ENCODE measurements around the gene GRAMD1B. TPM values are rescaled to one million over a fixed set of nuclear protein-coding genes. Genes with fewer than 3 reads are reported as not detected.

GRAMD1B gene
- total RNA-seq, 4 donors from 2014 or later = 0.61 to 1.7 (median 1.1) TPM

DNA sequence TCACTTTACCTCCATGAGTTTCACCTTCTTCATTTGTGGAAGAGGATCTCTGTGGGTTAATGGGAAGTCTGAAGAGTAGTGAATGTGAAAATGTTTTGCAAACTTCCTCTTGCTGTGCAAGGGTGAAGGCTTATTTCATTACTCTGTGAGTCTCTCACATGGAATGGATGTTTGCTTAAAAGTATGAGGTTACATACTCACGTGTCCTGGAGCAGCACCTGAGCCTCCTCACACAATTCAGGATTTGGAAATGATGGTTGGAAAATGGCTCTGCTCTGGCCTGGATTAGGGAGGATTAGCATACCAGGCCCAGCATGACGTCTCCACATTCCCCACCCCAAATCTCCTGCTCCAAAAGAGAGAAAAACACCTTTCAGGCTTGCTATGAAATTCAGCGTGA is 4.8 kb downstream of the GRAMD1B start:
- no peak for TF ChIP-seq POLR2A (IDR thresholded peaks at IDR 0.05)
- TF ChIP-seq CTCF (IDR thresholded peaks at IDR 0.05) = no peak
- no peaks in the 10 kb centered on the region for H3K9me3 ChIP-seq
- no peaks in the 10 kb centered on the region for H3K36me3 ChIP-seq
- no peak overlapping the region for H3K27ac ChIP-seq
- H3K4me1 ChIP-seq = peaks cover 10 to 24% (median 12%) of the 10 kb centered on the region in 3 donors
- no peak overlapping the region for H3K4me3 ChIP-seq
- peaks cover 0 to 67% (median 0%) of the 10 kb centered on the region in 4 donors for H3K27me3 ChIP-seq
- no peak for DNase-seq
- intact Hi-C loops (cut with DNase I) = no loop called here
- WGBS, 2 donors = 60 to 64% methylated on average over 3 of the region's 3 CpGs

DNA sequence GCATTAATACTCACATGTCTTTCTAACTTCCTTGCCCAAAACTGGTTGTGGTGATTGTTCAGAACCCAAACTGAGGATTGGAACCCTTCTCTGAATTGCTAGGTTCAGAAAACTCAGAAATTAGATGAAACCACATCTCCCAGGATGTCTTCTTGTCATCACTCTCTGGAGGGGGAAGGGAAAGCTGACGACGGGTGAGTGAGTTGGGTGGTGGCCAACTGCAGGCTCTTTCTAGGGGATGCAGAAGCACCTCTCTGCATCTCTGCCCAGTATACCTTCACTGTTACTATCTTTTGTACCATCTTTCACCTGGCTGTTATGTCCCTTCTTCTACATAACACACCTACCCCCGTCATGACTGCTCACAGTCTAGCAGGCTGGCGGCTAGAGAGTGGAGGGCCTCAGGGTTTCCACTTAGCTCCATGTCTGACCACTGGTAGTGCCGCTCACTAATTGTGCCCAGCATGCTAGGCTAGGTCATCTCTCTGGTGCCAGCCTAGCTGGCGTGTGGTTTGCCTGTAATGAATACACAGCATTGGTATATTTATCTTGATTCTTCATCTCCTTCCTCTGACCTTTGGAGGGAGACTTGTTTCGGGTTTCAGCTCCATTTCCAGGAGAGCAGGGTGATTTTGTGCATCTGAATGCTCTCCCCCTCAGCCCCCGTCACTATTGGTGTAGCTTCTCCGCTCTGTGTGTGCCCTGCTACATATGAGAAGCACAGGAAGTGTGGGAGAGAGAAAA is 7.3 kb downstream of the GRAMD1B start:
- DNase-seq = no peak
- WGBS, 2 donors = 84 to 85% methylated on average over 7 to 9 of the region's 9 CpGs
- no peak overlapping the region for H3K4me3 ChIP-seq
- no peak overlapping the region for H3K27ac ChIP-seq
- intact Hi-C loops (cut with DNase I) = no loop called here
- H3K9me3 ChIP-seq = no peaks in the 10 kb centered on the region
- H3K4me1 ChIP-seq = peaks cover 0 to 10% (median 0%) of the 10 kb centered on the region in 3 donors
- H3K27me3 ChIP-seq = peaks cover 0 to 56% (median 0%) of the 10 kb centered on the region in 4 donors
- no peak for TF ChIP-seq POLR2A (IDR thresholded peaks at IDR 0.05)
- no peak for TF ChIP-seq CTCF (IDR thresholded peaks at IDR 0.05)
- H3K36me3 ChIP-seq = no peaks in the 10 kb centered on the region

- Histone ChIP-seq H3K36me3 (no peaks in the 10 kb centered on the region), H3K27me3 (peaks cover 0 to 49% (median 0%) of the 10 kb centered on the region in 4 donors), H3K4me1 (peaks cover 0 to 10% (median 0%) of the 10 kb centered on the region in 3 donors), H3K9me3 (no peaks in the 10 kb centered on the region), H3K4me3 (no peak overlapping the region), H3K27ac (no peak overlapping the region)
- intact Hi-C loops (cut with DNase I) = no loop called here
- no peak for TF ChIP-seq CTCF (IDR thresholded peaks at IDR 0.05)
- TF ChIP-seq POLR2A (IDR thresholded peaks at IDR 0.05) = no peak
- no peak for DNase-seq
- 26 to 51% methylated on average over 7 of the region's 7 CpGs for WGBS, 2 donors
Observed at GRCh38 chr11:123438131-123438627, 8.1 kb downstream of the GRAMD1B start.

DNA sequence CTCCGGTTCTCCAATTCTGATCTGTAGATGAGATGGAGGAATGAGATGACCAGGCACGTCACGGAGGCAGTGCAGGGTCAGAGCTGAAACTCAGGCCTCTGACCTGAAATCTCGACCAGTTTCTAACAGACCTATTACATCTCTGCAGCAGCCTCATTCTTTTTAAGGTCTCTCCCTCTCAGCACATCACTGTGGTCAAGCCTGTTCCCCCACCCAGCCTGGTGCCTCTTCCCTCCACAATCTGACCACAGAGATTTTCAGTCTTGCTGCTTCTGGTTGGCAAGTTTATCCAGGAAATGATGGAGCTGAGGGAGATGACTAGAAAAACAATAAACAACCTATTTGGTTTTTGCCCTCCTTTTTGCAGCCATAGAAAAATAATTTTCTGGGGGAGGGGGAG is 9.5 kb downstream of the GRAMD1B start:
- 81 to 83% methylated on average over 4 of the region's 4 CpGs for WGBS, 2 donors
- H3K4me1 ChIP-seq = peaks cover 0 to 10% (median 0%) of the 10 kb centered on the region in 3 donors
- DNase-seq = no peak

More for the DNA sequence above, 9.5 kb downstream of the GRAMD1B start:
- H3K27ac ChIP-seq = no peak overlapping the region
- TF ChIP-seq CTCF (IDR thresholded peaks at IDR 0.05) (no peak), POLR2A (IDR thresholded peaks at IDR 0.05) (no peak)
- H3K27me3 ChIP-seq = peaks cover 0 to 47% (median 0%) of the 10 kb centered on the region in 4 donors
- no peaks in the 10 kb centered on the region for H3K36me3 ChIP-seq
- H3K4me3 ChIP-seq = no peak overlapping the region
- intact Hi-C loops (cut with DNase I) = no loop called here
- H3K9me3 ChIP-seq = no peaks in the 10 kb centered on the region

Measured in esophagus squamous epithelium (tissue), 5 donors.